HepG2 (cell line): Measurements from ENCODE around the gene NAPB. TPM values are rescaled to one million over a fixed set of nuclear protein-coding genes. Genes with fewer than 3 reads are reported as not detected.
A peak's percentile ranks its signal among the peaks of the same experiment; 100 is the strongest.

Source experiments
- AGO2 ChIP-seq: fragments of 200-400 bp; formaldehyde crosslinking; optimal IDR thresholded peaks from 2 replicates; pipeline ENCODE3; 2017; ENCODE audit warnings: mild to moderate bottlenecking, low read depth, low read length, moderate library complexity
- GFI1 ChIP-seq: sonication (generic); formaldehyde crosslinking; IDR thresholded peaks from 2 replicates; pipeline ENCODE4 v1.5.0; 2020; ENCODE audit warnings: missing genetic modification reagents, mild to moderate bottlenecking, borderline replicate concordance
- HDAC6 ChIP-seq: fragments of 200-600 bp; sonication (generic); IDR thresholded peaks from 2 replicates; pipeline ENCODE4 v1.7.0; 2017; ENCODE audit warnings: mild to moderate bottlenecking, antibody characterized with exemption, low read length, low read depth
- KMT2B ChIP-seq: IDR thresholded peaks from 2 replicates; pipeline ENCODE4 v1.6.1; 2016; ENCODE audit warnings: missing genetic modification reagents, missing compliant biosample characterization
- MIER3 ChIP-seq: IDR thresholded peaks from 2 replicates; pipeline ENCODE4 v1.6.1; 2016; ENCODE audit warnings: missing compliant biosample characterization, borderline replicate concordance
- MLLT10 ChIP-seq: sonication (generic); formaldehyde crosslinking; IDR thresholded peaks from 2 replicates; pipeline ENCODE4 v1.4.0; 2020; ENCODE audit warnings: missing genetic modification reagents
- NFE2 ChIP-seq: sonication (generic); formaldehyde crosslinking; IDR thresholded peaks from 2 replicates; pipeline ENCODE4 v1.4.0; 2020; ENCODE audit warnings: missing genetic modification reagents
- RFX3 ChIP-seq: IDR thresholded peaks from 2 replicates; pipeline ENCODE4 v1.6.1; 2016; ENCODE audit warnings: missing biosample characterization, missing genetic modification reagents
- SMC3 ChIP-seq: IDR thresholded peaks from 2 replicates; pipeline ENCODE4 v1.6.1; 2011; ENCODE audit warnings: low read length, improper control_type of control experiment
- SP4 ChIP-seq: sonication (generic); formaldehyde crosslinking; IDR thresholded peaks from 2 replicates; pipeline ENCODE4 v1.8.1; 2023; ENCODE audit warnings: mild to moderate bottlenecking, missing genetic modification reagents
- TAF1 ChIP-seq: sonication (generic); formaldehyde crosslinking; IDR thresholded peaks from 2 replicates; pipeline ENCODE4 v1.4.0; 2020; ENCODE audit warnings: missing genetic modification reagents
- TARDBP ChIP-seq: sonication (generic); formaldehyde crosslinking; IDR thresholded peaks from 2 replicates; pipeline ENCODE4 v1.8.0; 2022; ENCODE audit warnings: mild to moderate bottlenecking, missing genetic modification reagents
- TBL1XR1 ChIP-seq: fragments of 150-350 bp; IDR thresholded peaks from 2 replicates; pipeline ENCODE4 v1.6.1; 2014; ENCODE audit warnings: borderline replicate concordance, low read length; ENCODE audit not compliant: partially characterized antibody
- ZNF446 ChIP-seq: sonication (generic); formaldehyde crosslinking; IDR thresholded peaks from 2 replicates; pipeline ENCODE4 v1.5.0; 2020; ENCODE audit warnings: mild to moderate bottlenecking, missing genetic modification reagents
- ZNF543 ChIP-seq: sonication (generic); formaldehyde crosslinking; IDR thresholded peaks from 2 replicates; pipeline ENCODE4 v1.4.0; 2020; ENCODE audit warnings: mild to moderate bottlenecking, missing genetic modification reagents
- ZNF563 ChIP-seq: sonication (generic); formaldehyde crosslinking; IDR thresholded peaks from 2 replicates; pipeline ENCODE4 v1.8.0; 2022; ENCODE audit warnings: mild to moderate bottlenecking, moderate library complexity, missing genetic modification reagents
- ZNF720 ChIP-seq: sonication (generic); formaldehyde crosslinking; IDR thresholded peaks from 2 replicates; pipeline ENCODE4 v1.4.0; 2020; ENCODE audit warnings: missing genetic modification reagents
- polyA plus RNA-seq, 8 experiments: library from polyadenylated mRNA; depleted of rRNA in 3 of 8; stranded (reverse) in 7 of 8; unstranded in 1 of 8; fragments of >200 nt; fragmentation: Illumina TruSeq in 4 of 8; extraction: Trizol in 4 of 8; gene quantifications; 2 replicates each; pipeline versions ENCODE4 v1.2.1 to v1.2.3, GENCODE V29; 2011 to 2016; ENCODE audit warnings: low read depth in 4 of 8, missing spikeins in 1 of 8, mixed read lengths in 1 of 8; ENCODE audit not compliant: insufficient read depth in 1 of 8
- total RNA-seq, 5 experiments: library from RNA; depleted of rRNA; stranded (reverse); fragments of >200 nt; fragmentation: Illumina TruSeq; extraction: Trizol; gene quantifications; 2 replicates each; pipeline ENCODE4 v1.2.3, GENCODE V29; 2016; ENCODE audit warnings: low read depth in 1 of 5
- TF ChIP-seq, protein P1 (sequence below), 2 experiments: sonication (generic) in 1 of 2; formaldehyde crosslinking in 1 of 2; IDR thresholded peaks; 2 replicates each; pipeline versions ENCODE4 v1.4.0 to v1.6.1; 2018 to 2020; ENCODE audit warnings: missing genetic modification reagents in 2 of 2, borderline replicate concordance in 1 of 2, low read depth in 1 of 2, mild to moderate bottlenecking in 1 of 2, missing biosample characterization in 1 of 2
- TF ChIP-seq, protein P2 (sequence below): sonication (generic); formaldehyde crosslinking; IDR thresholded peaks from 2 replicates; pipeline ENCODE4 v1.4.0; 2020; ENCODE audit warnings: mild to moderate bottlenecking, missing genetic modification reagents
- TF ChIP-seq, protein P3 (sequence below): sonication (generic); formaldehyde crosslinking; IDR thresholded peaks from 2 replicates; pipeline ENCODE4 v1.5.0; 2020; ENCODE audit warnings: missing genetic modification reagents
- TF ChIP-seq, protein P4 (sequence below): sonication (generic); formaldehyde crosslinking; IDR thresholded peaks from 2 replicates; pipeline ENCODE4 v1.5.1; 2020; ENCODE audit warnings: mild to moderate bottlenecking, missing genetic modification reagents, borderline replicate concordance

The NAPB gene
- total and polyA plus RNA-seq, 2 of the 13 experiments (the other 11 are each of a cell fraction or from before 2014, with no cell fraction given) = 15.2 to 16.1 TPM

DNA sequence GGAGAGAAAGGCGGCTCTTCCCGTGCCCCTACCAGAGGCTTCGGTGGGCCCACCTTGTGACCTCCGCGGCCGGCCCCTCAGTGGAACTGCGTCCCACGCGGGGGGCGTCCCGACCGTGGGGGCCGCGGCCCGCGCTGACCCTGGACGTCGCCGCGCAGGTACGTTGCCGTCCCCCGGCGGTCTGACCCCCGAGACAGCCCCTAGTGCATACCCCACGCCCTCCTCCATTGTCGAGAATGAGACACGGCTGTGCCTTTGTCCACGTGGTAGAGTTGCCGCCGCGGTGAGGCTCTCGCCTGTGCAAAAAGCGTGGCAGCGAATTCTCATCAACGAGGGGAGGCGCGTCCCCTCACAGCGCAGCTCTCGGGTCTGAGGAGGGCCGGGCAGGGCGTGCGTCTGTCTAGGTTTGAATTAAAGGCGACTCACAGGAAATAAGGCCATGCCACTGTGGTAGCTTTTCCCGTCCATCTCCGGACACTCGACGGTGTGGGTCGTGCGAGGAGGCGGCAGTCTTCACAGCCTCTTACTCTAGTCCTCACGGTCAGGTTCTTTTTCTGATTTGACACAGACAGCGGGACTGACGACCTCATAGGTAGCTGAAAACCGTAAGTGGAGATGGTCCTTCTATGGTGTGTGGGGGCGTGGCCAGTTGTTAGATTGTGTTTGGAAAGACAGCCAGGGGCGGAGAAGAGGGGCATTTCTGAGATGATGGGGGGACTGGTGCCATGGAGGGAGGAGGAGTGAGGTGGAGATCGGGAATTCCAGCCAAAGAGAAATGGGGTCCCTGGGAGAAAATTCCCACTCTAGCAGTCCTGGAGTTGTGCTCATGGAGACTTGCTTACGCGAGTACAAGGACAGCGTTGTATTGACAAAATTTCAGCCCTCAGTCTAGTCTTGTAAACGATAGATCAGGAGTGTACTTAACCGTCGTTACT lies 70.1 kb downstream of the NAPB start (continued):
- TF ChIP-seq, protein P1, sequence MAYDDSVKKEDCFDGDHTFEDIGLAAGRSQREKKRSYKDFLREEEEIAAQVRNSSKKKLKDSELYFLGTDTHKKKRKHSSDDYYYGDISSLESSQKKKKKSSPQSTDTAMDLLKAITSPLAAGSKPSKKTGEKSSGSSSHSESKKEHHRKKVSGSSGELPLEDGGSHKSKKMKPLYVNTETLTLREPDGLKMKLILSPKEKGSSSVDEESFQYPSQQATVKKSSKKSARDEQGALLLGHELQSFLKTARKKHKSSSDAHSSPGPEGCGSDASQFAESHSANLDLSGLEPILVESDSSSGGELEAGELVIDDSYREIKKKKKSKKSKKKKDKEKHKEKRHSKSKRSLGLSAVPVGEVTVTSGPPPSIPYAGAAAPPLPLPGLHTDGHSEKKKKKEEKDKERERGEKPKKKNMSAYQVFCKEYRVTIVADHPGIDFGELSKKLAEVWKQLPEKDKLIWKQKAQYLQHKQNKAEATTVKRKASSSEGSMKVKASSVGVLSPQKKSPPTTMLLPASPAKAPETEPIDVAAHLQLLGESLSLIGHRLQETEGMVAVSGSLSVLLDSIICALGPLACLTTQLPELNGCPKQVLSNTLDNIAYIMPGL (CRISPR knock-in tag; IDR thresholded peaks at IDR 0.05; ENCODE audit: borderline replicate concordance in 1 of 2, low read depth in 1 of 2) = peak in 1 of 2 experiments; percentile 14; a peak in 2 of 4 replicates
- TF ChIP-seq ZNF446 (CRISPR knock-in tag) (0 out of 2 replicates have a peak, but pooled peaks have one; percentile 78), TAF1 (CRISPR knock-in tag) (peak; percentile 25), ZNF563 (CRISPR knock-in tag) (peak; percentile 76), MLLT10 (CRISPR knock-in tag) (no peak), NFE2 (no peak), GFI1 (no peak), KMT2B (no peak), ZNF720 (no peak), SP4 (no peak), TBL1XR1 (no peak), RFX3 (CRISPR knock-in tag) (no peak), HDAC6 (no peak), SMC3 (no peak), ZNF543 (CRISPR knock-in tag) (no peak), AGO2 (peak; percentile 60), TARDBP (CRISPR knock-in tag) (peak; percentile 47), MIER3 (no peak; the same call in 1 of the 2 replicates)
- TF ChIP-seq, protein P2, sequence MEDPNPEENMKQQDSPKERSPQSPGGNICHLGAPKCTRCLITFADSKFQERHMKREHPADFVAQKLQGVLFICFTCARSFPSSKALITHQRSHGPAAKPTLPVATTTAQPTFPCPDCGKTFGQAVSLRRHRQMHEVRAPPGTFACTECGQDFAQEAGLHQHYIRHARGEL (CRISPR knock-in tag) = peak; percentile 86
- TF ChIP-seq, protein P3, sequence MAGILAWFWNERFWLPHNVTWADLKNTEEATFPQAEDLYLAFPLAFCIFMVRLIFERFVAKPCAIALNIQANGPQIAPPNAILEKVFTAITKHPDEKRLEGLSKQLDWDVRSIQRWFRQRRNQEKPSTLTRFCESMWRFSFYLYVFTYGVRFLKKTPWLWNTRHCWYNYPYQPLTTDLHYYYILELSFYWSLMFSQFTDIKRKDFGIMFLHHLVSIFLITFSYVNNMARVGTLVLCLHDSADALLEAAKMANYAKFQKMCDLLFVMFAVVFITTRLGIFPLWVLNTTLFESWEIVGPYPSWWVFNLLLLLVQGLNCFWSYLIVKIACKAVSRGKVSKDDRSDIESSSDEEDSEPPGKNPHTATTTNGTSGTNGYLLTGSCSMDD (CRISPR knock-in tag) = 0 out of 2 replicates have a peak, but pooled peaks have one; percentile 74
- TF ChIP-seq, protein P4, sequence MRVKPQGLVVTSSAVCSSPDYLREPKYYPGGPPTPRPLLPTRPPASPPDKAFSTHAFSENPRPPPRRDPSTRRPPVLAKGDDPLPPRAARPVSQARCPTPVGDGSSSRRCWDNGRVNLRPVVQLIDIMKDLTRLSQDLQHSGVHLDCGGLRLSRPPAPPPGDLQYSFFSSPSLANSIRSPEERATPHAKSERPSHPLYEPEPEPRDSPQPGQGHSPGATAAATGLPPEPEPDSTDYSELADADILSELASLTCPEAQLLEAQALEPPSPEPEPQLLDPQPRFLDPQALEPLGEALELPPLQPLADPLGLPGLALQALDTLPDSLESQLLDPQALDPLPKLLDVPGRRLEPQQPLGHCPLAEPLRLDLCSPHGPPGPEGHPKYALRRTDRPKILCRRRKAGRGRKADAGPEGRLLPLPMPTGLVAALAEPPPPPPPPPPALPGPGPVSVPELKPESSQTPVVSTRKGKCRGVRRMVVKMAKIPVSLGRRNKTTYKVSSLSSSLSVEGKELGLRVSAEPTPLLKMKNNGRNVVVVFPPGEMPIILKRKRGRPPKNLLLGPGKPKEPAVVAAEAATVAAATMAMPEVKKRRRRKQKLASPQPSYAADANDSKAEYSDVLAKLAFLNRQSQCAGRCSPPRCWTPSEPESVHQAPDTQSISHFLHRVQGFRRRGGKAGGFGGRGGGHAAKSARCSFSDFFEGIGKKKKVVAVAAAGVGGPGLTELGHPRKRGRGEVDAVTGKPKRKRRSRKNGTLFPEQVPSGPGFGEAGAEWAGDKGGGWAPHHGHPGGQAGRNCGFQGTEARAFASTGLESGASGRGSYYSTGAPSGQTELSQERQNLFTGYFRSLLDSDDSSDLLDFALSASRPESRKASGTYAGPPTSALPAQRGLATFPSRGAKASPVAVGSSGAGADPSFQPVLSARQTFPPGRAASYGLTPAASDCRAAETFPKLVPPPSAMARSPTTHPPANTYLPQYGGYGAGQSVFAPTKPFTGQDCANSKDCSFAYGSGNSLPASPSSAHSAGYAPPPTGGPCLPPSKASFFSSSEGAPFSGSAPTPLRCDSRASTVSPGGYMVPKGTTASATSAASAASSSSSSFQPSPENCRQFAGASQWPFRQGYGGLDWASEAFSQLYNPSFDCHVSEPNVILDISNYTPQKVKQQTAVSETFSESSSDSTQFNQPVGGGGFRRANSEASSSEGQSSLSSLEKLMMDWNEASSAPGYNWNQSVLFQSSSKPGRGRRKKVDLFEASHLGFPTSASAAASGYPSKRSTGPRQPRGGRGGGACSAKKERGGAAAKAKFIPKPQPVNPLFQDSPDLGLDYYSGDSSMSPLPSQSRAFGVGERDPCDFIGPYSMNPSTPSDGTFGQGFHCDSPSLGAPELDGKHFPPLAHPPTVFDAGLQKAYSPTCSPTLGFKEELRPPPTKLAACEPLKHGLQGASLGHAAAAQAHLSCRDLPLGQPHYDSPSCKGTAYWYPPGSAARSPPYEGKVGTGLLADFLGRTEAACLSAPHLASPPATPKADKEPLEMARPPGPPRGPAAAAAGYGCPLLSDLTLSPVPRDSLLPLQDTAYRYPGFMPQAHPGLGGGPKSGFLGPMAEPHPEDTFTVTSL (CRISPR knock-in tag) = 0 out of 2 replicates have a peak, but pooled peaks have one; percentile 15
